GM21528 (cell line): ENCODE results near the gene ZNRD2.

Source experiments
- ATAC-seq: cut with Tn5 transposase; IDR thresholded peaks from one replicate; pipeline ENCODE4 v1.9.1; 2021; ENCODE audit warnings: mild to moderate bottlenecking, moderate library complexity; ENCODE audit not compliant: unreplicated experiment, low FRiP score

The ZNRD2 gene

DNA sequence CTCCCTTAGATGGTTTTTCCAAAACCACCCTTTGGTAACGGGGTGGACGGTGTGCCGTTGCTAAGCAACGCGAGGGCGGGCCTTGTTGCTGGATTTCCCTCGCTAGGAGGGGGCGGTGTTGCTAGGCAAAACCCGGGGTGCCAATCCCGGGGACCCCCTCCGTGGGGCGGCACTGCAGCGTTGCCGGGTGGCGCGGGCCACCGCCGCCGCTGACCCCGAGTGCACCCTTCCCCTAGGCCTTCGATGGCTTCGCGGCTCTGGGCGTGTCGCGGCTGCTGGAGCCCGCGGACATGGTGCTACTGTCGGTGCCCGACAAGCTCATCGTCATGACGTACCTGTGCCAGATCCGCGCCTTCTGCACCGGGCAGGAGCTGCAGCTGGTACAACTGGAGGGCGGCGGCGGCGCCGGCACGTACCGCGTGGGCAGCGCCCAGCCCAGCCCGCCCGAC, 14.5 kb downstream of the ZNRD2 start:
- ATAC-seq: no peak

DNA sequence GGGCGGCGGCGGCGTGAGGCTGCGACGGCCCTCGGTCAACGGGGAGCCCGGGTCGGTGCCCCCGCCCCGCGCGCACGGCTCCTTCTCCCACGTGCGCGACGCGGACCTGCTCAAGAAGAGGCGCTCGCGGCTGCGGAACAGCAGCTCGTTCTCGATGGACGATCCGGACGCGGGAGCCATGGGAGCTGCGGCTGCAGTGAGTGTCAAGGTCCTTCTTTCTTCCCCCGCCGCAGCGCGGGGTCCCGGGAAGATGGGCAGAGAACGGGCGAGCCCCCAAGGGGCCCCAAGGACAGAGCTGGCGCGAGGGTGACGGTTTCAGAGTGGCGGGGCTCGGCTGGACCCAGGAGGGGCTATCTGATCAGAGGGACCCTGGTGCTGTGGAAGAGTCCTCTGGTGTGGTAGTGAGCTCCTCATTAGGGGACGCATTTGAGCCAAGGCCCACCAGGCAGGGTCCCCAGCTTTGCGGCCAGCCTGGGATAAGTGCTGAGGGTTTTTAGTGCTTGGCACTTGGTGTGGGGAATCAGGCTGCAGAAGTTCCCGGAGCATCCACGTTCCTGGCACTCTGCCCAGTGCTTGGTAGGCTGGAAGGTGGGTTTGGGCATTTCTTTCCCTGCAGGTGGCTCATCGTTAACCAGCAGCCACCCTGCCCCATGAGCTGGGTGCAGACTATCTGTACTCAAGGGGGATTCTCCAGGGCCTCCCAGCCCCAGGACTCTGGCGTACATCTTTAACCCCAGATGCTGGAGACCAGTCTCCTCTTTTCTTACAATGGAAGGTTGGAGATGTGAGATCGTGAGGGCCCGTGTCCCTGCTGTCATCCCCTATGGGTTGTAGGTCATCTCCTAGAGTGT, 15.3 kb downstream of the ZNRD2 start:
- no peak for ATAC-seq

DNA sequence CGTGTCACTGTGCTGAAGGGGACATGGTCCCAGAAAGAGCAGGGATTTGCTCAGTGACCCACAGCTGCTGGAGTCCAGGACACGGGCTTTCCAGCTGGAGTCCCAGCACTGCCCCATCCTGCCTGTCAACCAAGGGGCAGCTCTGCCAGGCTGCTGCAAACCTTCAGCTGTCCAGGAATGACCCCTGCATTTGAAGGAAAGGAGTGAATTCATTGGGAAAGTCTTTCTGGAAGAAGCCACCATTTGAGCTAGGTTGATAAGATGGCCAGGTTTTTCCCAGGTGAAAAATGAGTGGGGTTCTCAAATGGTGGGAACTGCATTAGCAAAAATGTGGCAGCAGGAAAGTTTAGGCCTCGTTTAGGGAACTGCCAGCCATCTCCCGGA, 16.0 kb downstream of the ZNRD2 start:
- ATAC-seq: no peak

DNA sequence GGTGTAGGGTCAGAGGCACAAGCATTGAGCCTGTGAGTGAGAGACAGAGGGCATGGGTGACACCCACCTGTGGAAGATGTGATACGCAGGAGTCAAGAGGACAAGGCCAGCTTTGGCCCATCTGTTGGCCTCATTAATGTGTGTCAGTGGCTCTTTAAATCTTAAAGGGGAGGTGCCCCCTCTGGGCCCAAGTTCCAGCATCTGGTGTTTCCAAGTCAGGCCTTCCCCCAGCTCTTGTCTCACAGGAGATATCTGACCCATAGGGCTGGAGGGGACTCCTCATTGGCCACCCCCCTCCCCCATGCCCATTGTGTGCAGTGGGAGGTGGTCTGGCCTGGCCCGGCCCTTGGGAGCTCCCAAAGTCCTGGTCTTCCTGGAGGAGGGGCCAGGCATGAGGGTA, 16.4 kb downstream of the ZNRD2 start:
- ATAC-seq: no peak

DNA sequence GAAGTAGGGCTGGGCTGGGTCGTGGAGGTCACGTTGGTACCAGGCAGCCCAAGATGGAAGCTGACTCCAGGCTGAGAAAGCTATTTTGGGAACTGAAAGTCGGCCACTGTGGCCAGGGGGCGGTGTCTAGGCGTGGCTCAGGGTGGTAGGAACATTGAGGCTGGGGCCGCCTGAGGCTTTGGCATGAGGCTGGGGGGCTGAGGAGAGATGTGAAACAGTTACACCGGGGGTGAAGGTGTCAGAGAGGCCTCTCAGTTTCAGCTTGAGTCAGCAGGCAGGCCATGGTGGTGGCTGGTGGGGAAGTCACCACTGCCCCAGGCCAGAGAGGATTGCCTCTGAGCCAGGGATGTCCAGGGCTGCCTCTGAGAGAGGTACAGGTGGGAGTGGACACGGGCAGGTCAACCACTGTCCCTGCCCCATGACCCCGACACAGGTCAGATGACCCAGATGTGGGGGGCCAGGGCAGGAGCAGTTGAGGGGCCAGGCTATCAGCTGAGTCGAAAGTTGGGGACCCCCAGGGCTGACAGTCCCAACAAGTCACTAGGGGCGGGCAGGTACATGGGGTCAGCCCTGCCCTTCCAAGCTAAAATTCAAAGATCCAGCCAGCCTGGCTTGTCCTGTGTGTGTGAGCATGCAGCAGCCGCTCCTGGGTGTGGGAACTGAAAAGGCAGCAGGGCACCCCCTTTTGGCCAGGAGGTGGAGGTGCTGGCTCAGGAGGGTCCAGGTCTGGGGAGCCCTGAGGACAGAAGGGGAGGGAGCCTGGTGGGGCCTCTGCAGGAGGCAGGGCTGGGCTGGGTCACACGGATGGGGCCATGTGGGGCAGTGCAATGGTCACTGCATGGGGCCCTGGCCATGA, 18.1 kb downstream of the ZNRD2 start:
- peak; percentile 72 for ATAC-seq

DNA sequence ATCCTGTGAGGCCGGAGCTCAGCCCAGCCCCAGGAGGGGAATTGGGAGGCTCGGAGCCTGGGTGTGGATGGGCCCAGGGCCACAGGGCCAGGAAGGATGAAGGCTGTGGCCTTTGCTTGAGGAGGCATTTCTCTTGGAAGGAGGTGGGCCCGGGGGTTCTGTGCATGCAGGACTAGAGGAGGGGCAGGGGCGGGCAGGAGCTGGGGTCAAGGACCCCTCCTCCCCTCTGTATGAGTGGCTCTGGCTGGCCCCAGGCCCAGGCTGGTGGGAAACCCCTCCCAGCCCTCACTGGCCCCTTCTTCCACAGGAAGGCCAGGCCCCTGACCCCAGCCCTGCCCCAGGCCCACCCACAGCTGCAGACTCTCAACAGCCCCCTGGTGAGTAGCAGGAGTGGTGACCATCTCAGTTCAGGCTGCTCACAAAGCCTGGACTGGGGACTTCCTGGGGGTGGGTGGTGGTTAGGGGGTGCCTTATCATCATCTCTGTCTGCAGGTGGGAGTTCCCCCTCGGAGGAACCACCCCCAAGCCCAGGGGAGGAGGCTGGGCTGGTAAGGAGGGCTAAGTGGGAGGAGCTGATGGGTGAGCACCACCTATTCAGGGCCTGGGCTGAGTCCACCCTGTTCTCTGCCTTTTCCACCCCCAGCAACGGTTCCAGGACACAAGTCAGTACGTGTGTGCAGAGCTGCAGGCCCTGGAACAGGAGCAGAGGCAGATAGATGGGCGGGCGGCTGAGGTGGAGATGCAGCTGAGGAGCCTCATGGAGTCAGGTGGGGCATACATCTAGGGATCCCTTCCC, 19.4 kb downstream of the ZNRD2 start:
- no peak for ATAC-seq

DNA sequence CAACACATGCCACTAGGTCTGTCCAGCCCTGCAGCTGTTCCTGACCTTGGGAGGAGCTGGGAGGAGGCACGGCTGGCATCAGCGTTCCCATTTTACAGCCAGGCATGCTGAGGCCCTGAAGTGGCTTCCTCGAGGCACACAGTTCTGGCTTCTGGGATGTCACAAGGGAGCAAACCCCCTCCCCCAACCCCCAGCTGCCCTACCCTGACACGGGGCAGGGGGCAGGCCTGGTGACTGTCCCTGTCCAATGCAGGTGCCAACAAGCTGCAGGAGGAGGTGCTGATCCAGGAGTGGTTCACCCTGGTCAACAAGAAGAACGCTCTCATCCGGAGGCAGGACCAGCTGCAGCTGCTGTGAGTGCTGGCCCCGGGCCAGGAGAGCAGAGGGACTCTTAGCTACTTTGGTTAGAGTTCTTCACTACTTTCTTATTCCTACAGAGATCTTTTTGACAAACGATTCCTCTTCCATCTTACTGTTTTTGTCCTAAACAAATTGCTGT, 20.0 kb downstream of the ZNRD2 start:
- ATAC-seq: no peak

DNA sequence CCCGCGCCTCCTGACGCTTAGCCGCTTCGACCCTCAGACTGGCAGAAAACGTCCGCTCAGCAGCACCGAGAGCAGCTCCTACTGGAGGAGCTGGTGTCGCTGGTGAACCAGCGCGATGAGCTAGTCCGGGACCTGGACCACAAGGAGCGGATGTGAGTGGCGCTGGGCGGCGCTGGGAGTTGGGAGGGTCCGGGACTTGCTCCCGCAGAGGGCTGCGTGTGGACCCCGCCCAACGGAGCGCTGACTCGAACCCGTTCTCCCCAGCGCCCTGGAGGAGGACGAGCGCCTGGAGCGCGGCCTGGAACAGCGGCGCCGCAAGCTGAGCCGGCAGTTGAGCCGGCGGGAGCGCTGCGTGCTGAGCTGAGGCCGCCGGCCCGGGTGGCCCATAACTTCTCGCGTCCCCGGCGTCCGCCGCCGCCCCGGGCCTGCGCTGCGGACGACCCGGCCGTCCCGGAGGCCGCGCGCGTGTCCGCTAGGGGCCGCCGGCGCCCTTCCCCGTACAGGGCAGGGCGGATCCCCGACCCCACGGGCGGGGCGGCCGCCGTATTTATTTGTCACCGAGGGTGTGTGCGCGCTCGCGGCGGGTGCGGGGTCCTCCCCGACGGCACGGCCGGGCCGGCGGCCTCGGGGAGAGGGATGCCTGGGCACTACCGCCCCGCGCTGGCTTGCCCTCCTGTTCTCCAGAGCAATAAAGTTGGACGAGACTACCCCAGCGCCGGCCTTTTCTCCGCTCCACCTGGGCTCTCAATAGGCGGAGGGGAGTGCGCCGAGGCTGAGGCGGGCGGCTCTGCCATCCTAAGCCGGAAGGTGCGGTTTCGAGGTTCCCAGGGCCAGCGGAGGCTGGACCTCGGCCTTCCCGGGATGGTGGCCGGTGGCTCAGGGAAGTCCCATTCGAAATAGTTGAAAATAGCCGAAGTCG, 21.9 kb downstream of the ZNRD2 start:
- ATAC-seq: no peak

DNA sequence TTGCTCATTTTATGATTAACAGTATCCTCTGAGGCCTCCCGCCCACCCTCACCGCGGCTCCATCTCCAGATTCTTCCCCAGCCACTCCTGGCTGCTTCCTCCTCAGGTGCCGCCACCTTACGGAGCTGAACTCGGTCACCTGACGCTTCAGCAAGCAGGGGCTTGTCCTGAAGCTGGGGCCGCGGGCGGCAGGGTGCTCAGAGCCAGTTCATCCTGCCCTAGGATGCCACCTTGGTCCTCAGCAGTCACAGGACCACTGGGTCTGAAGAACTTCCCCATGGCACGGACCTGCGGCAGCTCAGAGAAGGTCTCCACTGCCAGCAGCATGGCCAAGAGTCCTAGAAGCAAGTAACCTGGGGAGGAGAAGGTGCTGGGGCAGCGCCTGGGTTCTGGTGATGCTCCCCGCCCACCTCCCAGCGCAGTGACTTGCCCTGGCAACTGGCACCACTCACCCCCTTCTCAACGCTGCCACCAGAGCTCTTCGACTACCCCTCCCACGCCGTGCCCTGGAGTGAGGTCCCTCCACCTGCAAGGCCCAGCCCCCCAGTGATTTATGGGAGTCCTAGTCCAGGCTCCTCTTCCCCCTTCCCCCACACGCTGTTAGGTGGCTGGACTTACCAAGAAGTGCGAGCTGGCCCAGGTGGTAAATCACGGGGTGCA, 22.7 kb downstream of the ZNRD2 start:
- ATAC-seq: no peak

DNA sequence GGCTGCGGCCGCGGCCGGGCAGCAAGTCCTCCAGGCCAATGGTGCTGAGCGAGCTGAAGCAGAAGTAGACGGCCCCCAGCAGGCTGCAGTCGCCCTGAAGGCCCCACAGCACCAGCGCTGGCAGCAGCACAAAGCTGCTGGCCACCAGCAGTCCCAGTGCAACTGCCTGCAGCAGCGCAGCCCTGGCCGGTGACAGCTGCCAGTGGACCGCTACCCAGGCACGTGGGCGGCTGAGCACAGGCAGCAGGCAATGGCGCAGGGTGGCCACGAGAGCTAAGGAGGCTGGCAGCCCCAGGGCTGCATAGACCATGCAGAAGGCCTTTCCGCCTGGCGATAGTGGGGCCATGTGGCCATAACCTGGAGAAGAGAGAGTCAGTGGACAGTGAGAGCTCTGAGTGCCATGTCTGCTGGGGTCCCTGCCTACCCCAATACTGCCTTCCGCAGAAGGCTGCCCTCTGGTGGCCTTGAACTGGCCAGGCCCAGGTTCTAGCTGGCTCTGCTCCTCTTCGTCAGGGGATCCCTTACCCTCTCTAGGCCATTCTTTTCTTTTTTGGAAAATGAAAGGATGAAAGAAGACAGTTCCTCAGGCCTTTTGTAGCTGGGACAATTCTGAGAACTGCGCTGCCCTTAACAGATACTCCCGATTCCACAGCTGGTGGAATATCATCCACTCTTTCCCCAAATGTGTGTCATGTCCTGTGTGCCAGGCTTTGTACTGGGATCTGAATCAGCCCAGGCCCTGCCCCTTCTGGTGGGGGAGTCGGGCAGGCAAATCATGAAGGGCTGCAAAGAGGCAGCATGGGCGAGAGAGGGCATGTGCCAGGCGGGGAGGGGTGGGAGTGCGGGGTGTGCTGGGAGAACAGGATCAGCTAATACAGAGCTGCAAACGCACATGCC, 23.5 kb downstream of the ZNRD2 start:
- no peak for ATAC-seq

DNA sequence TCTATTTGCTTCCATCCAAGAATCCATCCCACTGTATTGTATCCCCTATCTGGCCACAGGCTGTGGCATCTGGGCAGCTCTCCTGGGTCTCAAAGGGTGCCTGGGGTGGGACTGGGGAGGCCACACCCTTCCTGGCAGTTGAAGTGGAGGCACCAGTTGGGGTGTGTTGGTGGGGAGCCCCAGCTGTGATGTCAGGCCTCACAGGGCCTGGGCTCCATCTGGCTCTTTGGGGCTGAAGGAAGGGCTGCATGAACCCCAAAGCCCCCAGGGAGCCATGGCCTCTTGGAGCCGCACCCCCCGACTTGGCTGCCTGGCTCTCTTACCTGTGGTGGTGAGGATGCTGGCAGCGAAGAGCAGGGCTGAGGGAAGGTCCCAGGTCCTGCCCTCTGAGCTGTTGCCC, 24.9 kb downstream of the ZNRD2 start:
- ATAC-seq: no peak

DNA sequence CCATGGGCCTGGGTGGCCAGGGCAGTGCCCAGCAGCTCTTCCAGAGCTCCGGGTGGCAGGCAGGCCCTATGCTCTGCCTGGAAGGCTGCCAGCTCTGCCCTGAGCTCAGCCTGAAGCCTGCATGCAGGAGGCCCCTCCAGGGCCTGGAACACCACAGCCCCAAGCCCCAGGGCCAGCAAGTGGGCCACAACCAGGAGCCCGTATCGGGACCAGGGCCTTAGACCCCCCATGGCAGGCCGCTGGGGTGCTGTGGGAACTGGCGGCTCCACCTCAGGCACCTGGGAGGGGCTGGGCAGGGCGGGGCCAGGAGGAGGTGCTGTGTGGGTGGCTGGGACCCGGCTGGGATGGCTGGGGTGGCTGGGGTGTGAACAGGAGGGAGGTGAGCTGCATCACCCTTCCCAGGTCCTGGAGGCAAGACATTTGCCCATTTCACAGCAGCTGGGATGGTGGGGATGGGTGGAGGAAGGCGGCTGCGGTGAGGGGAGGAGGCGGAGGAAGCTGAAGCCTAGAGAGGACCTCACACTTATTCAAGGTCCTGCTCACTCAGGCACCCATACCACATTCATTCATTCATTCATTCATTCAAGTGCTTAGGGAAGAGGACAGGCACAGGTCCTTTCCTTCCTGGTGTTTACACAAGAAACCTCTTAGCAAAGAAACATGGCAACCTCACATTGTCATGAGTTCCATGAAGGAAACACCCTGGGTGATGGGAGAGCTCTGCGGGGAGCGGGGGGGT, 25.4 kb downstream of the ZNRD2 start, which contains the start of gene KCNK7:
Gene KCNK7 (minus strand): TSS at position 258 of the 739 bp plus-strand sequence. CDS start 28 bp downstream, at position 230.
- ATAC-seq: no peak

DNA sequence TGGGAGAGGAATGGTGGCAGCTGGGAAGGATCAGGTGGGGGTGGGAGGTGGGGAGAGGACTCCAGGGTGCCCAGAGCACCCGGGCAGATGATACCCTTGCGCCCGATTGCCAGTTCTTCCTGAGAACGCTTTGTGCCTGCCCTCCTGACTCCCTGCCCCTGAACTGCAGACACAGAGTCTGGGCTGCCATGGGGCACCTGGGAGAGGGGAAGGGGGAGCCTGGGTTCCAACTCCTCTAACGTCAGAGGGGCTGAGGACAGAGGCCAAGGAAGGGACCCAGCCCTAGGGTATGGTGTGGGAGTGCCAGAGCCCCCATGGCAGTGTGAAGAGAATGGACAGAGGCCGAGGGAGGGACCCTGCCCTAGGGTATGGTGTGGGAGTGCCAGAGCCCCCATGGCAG, 26.2 kb downstream of the ZNRD2 start:
- ATAC-seq: no peak

DNA sequence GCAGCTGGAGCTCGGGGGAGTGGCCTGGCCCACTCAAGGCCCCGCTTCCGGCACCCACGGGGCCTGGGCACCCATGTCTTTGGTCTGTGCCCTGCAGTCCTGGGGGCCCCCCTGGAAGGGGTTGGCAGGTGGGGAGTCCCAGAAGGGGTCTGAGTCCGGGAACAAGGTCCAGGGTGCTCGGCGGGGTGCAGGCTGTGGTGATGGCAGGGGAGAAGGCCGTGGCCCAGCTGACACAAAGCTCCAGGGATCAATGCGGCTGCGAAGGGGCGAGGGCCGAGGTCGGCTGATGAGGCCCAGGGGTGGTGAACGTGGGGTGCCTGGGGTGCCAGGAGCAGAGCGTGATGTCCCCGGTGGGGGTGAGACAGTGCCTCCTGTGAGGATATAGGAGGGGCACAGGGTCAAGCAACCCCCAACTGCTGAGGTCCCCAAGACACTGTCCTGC, 28.0 kb downstream of the ZNRD2 start:
- no peak for ATAC-seq

DNA sequence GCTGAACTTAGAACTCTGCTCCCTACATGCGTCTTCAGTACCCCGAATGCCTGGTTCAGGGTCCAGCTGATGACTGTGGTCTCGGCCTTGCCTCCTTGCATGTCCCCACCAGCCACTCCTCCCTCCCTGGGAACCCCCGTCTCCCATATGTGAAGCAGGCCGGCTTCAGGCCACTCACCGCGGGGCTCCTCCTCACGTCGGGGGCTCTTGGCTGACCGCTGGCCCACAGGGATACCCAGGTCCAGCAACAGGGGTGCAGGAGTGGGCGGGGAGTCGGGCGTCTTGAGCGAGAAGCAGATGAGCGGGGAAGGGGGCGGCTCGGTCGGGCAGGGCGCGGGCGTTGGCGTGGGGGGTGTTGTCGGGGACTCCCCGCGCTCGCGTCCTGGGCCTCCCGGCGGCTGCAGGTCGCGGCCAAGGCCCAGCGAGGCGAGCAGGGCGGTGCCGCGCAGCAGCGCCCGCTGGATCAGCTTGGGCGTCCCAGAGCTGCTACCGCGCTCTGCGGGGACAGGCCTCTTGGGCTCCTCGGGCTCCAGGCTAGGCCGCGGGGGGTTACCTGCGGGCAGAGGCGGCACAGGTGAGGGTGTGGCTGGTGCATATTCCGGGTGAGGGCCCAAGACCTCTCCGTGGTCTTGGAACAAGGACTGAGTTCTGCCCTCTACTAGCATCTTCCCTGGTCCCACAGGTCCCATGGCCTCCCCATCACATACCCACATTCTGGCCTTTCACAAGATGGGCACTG, 29.1 kb downstream of the ZNRD2 start:
- ATAC-seq: no peak

DNA sequence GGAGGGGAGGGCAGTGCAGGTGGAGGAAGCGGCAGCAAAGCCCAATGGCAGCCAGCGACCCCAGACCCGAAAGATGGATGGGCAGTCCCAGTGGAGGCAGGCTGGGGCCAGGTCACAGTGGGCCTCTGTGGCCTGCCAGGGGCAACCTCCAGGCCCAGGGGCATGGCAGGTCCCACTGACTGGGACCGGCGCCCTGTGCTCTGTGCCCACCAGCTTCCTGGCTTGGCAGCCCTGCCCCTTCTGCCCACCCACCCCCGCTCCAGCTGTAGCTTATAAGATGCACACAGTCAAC, 29.6 kb downstream of the ZNRD2 start:
- no peak for ATAC-seq

DNA sequence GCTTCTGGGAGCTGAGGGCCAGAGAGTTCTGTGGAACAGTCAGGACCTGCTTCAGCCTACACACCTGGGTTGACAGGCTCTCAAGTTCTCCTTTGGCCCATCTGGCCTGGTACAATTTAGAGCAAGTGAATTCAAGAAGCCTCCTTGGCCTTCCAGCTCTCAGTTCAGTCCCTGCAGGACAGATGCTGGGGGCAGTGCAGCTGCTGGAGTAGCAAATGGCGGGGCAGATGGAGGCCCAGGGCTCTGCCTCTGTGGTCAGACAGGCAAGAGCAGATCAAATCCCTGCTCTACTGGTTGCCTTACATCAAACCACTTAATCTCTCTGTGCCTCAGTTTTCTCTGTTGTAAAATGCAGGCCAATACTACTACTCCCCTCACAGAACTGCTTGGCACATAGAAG, 34.0 kb downstream of the ZNRD2 start:
- no peak for ATAC-seq
